ENCODE results near the gene OBSCN.

Gene OBSCN

DNA sequence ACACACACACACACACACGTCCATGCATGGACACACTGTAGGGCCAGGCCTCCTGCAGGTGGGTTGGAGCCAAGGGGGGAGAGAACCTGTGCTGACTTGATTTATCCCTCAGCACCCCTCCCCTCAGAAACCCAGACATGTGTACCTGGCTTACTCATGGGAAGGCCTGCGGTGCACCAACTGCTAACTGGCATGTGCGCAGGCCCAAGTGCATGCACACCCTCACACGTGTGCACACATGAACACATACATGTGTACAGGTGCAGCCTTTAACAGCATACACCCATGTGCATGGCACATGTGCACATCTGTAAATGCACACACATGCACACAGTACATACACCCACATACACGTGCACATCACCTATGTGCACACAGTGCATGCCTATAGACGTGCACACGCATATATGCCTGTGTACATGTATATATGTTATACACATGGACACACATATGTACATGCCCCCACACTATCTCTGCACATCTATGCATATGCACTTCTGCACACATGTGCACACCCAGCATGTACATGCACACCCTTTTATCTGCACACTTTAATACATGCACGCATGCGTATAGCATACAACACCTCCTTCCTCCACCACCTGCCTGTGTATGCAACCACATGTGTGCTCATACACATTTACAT lies 131.3 kb downstream of the OBSCN start:
- DNase-seq (ENCODE audit: low read depth in 3 of 3) = no peak

DNA sequence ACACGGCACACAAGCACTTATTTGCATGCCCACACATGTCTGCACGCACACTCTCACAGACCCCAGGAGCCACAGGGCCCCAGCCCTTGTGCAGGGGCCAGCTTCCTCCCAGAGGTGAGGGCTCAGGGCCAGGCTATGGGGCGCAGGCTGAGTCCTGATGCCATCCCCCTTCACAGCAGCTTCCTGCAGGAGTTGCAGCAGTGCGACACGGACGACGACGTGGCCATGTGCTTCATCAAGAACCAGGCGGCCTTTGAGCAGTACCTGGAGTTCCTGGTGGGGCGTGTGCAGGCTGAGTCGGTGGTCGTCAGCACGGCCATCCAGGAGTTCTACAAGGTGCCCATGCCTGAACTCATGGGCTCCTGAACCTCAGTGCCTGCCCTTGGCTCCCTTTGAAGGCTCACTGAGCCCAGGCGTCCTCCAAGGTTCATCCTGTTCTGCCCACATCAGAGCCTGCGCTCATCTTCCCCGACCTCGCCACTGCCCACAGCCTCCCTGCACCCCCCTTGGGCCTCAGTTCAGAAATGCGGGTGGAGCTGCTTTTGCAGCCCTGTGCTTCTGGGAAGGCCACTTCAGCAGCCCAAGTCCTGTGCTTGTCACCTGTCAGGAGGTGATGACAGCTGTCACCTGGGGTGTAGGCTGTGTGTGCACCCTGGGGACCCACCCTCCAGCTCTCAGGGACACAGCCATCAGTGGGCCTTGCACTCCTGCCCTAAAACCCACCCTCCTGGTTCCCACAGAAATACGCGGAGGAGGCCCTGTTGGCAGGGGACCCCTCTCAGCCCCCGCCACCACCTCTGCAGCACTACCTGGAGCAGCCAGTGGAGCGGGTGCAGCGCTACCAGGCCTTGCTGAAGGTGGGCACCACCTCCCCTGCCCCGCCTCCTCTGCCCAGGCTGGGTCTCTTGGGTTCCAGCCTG lies 132.2 kb downstream of the OBSCN start:
- no peak for DNase-seq (ENCODE audit: low read depth in 3 of 3)

DNA sequence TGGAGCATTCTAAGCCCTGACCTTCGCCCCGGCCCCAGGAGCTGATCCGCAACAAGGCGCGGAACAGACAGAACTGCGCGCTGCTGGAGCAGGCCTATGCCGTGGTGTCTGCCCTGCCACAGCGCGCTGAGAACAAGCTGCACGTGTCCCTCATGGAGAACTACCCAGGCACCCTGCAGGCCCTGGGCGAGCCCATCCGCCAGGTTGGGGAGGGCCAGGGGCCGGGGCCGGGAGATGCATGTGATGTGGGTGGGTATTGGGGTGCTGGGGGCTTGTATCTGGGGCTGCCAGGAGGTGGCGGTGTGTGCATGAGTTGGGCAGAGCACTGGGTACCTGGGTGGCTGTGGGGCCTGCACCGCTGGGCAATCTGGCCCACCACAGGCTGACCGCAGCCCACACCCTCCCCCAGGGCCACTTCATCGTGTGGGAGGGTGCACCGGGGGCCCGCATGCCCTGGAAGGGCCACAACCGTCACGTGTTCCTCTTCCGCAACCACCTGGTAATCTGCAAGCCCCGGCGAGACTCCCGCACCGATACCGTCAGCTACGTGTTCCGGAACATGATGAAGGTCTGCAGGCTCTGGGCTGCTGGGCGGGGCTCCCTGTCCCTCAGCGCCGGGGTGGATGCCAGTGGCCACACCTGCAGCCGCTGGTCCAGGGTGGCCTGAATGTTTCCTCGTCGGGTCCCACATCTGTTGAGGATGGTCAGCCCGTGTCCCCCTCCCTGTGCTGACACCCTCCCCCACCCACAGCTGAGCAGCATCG lies 133.0 kb downstream of the OBSCN start:
- DNase-seq (ENCODE audit: low read depth in 3 of 3) = no peak

DNA sequence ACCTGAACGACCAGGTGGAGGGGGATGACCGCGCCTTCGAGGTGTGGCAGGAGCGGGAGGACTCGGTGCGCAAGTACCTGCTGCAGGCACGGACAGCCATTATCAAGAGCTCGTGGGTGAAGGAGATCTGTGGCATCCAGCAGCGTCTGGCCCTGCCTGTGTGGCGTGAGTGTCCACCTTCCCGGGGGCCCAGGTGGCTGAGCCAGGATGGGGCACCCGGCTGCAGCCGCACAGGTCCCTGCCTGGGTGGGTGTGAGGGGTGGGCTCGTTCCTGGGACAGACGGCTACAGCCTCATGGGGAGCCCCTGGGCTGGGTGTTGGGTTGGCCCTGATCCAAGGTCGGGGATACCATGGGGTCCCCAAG lies 133.6 kb downstream of the OBSCN start:
- no peak for DNase-seq (ENCODE audit: low read depth in 3 of 3)

DNA sequence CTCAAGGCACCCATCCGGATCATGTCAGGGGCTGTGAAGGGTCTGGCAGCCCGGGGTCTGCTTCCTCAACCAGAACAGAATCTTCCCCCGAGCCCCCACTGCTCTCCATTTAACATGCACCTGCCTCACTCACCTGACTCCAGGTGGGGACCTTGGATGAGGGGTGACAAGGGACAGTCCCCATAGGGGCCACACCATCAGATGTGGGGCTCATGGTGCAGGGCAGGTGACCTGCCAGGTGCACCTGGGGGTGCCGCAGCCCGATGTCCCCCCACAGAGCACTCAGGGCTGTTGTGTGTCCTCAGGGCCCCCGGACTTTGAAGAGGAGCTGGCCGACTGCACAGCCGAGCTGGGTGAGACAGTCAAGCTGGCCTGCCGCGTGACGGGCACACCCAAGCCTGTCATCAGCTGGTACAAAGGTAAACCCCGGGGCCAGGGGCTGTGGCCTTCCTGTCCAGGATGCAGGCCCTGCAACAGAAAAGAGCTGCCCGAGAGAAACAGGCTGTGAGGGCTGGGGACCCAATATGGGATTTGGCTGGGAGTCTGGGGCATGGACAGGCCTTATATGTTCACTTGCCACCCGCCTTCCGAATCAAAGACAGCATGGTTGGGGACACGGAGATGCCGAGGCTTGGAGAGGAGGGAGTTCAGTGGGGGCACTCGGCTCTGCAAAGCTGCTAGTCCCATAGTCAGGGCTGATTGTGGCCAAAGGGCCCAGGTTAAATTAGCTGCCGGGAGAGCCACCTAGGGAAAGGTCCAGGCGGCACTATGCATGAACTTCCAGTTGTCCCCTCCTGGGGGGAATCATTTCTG lies 134.2 kb downstream of the OBSCN start:
- no peak for DNase-seq (ENCODE audit: low read depth in 3 of 3)

DNA sequence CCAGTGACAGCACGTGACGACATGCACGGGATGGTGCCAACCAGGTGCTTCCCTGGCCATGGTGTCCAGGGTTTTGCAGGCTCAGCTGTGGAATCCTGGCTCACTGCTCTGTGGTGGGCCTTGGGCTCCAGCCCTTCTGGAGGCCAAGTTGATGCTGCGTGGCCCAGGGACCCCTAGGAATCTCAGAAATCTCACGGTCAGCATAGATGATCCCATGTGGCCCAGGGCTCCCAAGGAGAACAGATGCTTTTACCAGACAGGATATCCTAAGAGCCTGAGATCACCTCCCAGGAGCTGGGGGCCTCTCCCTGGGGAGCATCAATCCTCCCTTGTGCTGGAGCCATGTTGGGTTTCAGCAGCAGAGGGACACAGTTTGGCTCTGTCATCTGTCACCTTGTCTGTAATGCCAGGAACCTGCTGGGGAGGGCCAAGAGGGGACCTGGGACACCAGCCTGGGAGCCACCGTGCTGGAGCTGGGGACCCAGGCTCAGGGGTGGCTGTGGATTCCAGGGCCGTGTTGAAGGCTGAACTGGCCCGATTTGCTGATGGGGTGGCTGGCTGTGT lies 134.9 kb downstream of the OBSCN start:
- DNase-seq (ENCODE audit: low read depth in 3 of 3) = no peak

DNA sequence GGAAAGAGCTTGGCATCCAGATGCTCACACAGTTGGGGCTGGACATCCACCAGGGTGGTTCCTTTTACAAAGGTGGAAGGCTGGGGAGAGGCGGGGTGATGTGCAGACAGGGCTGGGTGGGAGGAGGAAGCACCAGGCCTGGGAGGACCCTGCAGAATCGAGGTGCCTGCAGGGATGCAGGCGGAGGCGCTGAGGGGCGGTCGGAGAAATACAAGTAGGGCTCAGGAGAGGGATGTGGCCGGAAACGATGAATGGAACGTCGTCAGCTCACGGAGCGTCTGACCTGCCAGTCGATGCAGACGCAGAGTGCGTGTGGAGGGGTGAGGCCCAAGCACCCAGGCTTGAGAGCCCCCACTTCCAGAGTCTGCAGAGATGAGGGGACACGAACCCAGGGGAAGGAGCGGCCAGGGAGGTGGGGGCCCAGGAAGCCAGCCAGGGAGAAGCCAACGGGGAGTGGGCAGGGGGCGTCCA lies 135.4 kb downstream of the OBSCN start:
- DNase-seq (ENCODE audit: low read depth in 3 of 3) = no peak

DNA sequence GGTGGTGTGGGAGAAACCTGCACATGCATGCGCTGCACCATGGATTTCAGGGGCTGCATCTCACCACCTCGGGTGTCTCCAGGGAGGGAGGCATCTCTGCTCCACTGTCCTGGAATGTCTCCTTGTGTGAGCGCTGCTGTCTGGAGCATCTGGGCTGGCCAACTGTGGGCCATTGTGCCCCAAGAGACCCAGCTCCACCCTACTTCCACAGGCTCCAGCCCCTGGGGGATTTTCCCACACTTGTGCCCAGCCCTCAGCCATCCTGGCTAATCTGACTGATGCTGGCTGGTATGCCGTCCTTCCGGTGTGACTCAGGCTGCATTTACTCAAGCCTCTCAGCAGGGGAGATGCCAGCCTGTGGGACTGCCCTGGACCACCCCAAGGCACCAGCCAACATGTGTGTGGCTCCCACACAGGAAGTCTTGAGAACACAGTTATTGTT lies 136.8 kb downstream of the OBSCN start:
- no peak for DNase-seq (ENCODE audit: low read depth in 3 of 3)

DNA sequence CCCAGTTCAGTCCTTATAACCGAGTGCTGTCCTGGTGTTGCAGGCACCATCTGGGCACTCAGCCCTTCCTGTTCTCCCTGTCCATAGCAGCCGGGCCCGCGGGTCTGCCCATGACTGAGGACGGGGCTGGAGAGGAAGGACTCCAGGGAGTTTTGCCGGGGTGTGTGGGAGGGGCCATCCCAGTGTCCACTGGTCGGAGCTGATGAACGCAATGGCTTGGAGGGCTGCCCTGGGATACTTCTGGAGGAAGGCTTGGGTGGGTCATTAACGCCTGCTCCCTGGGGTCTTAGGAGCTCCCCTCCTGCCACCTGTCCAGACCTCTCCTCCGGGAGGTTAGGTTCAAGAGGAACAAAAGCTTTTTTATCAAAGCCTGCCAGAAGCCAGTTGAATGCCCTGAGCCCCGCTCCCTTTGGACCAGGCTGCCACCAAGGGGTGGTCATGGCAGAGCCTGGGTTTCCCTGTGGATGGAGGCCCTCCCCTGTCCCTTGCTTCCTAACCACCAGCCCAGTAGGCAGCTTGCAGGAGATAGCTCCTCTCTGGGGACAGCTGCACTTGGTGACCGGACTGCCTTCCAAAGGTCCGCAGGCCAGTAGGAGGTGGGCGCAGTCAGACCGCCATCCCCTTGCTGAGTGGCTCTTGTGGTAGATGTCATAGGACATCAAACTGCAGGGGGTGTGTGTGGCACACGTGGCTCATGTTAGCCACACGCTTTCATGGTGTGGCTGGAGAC lies 137.5 kb downstream of the OBSCN start:
- DNase-seq (ENCODE audit: low read depth in 3 of 3) = no peak

DNA sequence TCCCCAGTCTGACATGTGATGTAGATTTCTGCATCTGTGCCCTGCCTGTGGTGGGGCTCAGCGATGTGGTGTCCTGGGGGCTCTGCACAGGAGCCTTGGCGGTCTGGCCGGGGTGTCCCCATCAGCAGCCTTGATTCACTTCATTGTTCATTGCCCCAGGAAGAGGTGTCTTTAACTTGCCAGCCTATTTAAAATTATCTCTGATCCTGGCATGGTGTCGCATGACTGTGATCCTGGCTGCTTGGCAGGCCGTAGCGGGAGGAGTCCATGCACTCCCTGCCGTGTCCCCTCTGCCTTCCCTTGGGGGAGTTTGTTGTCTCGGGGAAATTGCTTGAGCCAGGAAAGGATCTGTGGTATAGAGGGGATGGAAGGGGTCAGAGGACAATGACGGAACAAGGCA lies 138.9 kb downstream of the OBSCN start:
- DNase-seq (ENCODE audit: low read depth in 3 of 3) = no peak

DNA sequence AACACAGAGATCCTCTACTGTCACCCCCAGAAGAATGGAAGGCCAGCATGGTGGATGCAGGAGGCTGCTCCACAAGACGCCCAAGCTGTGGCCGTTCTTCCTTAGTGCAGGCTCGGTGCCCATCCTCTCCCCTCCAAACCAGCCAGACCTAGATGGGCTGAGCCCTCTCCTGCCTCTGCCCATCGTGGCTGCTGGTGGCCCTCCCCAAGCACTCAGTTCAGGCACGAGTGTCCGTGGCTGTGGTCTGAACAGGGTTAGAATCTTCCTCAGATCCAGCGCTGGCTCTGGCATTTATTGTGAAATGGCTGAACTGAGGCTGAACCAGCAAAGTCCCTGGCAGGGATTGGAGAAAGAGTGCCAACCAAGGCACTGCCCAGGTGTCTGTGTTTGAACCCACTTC lies 139.3 kb downstream of the OBSCN start:
- no peak for DNase-seq (ENCODE audit: low read depth in 3 of 3)

DNA sequence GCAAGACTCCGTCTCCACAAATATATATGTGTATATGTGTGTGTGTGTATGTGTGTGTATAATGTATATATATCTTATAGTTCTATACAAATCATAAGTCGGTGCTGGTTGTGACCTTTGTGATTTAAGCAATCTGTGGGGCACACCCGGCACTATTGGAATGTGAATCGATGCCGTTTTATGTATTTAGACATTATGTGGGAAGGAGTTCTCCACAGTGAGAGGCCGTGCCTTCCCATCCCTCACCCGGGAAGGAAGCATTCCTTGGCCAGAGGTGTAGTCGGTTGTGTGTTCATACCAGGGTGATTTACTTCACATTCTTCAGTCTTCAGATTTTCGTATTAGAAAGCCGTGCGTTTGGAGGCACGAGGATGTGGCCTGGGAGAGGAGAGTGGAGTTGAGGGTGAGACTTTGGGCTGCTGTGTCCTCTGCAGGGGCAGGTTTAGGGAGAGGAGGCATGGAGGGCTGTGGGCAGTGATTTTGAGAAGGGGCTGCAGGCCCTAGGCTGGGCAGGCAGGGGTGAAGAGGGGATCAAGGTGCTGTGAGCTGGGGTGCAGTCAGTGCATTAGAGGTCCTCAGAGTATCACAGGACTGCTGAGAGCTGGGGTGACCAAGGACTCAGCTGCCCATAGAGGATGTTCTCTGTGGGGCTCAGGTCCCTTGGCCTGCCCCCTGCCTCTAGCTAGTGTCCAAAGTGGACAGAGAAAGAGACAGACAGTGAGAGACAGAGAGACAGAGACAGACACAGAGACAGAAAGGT lies 141.0 kb downstream of the OBSCN start:
- DNase-seq (ENCODE audit: low read depth in 3 of 3) = no peak

DNA sequence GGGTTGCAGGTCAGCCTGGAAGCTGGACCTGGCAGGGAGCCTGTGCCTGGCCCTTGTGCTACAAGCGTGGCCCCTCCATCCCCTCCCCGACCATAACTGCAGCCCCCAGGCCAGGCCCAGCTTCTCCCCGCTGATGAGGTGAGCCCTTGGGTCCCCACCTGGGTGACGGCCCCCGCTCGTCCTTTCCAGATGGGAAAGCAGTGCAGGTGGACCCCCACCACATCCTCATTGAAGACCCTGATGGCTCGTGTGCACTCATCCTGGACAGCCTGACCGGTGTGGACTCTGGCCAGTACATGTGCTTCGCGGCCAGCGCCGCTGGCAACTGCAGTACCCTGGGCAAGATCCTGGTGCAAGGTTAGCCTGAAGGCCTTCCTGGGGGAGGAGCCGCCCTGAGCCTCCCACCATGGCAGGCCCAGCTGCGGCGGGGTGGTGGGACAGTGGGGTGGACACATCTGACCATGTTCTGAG lies 141.9 kb downstream of the OBSCN start:
- no peak for DNase-seq (ENCODE audit: low read depth in 3 of 3)

DNA sequence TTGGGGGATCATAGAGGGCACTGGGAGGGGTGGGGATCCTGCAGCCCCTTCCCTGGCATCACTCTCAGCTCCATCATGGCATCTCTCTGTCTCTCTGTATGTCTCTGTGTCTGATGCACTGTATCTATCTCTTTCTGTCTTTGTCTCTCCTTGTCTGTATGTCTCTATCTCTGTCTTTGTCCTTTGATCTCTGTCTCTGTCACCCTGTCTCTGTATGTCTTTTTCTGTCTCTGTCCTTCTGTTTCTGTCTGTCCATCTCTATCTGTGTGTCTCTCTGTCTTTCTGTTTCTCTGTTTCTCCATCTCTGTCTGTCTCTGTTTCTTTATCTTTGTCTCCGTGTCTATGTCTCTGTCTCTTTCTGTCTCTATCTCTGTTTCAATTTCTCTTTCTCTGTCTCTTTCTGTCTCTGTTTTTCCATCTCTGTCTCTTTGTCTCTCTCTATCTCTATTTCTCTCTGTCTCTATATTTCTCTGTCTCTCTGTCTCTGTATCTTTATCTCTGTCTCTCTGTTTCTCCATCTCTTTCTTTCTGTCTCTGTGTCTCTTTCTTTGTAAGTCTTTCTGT lies 142.4 kb downstream of the OBSCN start:
- no peak for DNase-seq (ENCODE audit: low read depth in 3 of 3)

DNA sequence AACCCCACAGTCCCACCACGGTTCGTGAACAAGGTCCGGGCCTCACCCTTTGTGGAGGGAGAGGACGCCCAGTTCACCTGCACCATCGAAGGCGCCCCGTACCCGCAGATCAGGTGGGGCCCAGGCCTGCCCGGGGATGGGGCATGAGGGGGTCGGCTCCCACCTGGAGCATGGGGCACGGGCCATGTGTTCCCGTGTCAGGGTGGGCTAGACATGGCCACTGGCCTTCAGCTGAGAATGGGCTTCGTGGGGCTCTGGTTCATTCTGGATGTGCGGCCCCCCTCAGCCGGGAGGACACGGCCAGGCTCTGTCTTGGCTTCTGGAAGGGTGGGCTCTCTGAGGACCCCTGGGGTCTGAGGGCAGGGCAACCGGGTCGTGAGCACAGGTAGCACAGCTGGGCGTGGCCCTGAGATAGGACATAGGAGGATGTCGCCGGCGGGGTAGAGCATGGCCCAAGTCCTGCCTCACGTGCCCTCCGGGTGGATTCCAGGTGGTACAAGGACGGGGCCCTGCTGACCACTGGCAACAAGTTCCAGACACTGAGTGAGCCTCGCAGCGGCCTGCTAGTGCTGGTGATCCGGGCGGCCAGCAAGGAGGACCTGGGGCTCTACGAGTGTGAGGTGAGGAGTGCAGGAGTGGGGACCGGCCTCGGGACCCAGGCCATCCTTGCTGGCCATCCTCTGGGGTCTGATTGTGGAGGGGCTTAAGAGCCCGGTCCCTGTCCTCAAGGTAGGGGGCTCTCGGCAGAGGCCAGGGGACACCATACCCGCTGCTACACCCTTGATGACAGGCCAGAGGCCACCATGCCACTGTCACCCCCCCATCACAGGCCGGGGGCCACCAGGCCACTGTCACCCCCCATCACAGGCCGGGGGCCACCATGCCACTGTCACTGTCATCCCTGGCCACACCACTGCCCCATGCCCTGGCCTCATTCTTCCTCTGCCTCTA lies 143.3 kb downstream of the OBSCN start:
- DNase-seq (ENCODE audit: low read depth in 3 of 3) = no peak

DNA sequence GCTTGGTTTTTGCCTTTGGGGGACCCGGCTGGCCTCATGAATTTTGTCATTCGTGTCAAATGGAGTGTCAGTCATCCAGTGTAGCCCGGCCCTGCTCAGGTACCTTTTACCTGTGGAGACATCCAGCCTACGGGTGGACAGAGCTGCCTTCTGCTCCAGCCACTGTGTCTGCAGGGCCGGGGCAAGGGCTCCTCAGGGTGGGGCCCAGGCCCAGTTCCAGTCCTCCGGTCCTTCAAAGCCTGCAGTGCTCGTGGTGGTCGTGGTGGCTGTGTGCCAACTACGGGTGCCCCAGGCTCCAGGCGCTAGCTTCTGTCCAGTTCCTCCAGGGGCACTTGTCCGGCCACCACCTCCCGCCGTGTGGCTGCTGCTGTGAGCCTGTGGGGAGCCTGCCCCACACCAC lies 144.0 kb downstream of the OBSCN start:
- no peak for DNase-seq (ENCODE audit: low read depth in 3 of 3)

DNA sequence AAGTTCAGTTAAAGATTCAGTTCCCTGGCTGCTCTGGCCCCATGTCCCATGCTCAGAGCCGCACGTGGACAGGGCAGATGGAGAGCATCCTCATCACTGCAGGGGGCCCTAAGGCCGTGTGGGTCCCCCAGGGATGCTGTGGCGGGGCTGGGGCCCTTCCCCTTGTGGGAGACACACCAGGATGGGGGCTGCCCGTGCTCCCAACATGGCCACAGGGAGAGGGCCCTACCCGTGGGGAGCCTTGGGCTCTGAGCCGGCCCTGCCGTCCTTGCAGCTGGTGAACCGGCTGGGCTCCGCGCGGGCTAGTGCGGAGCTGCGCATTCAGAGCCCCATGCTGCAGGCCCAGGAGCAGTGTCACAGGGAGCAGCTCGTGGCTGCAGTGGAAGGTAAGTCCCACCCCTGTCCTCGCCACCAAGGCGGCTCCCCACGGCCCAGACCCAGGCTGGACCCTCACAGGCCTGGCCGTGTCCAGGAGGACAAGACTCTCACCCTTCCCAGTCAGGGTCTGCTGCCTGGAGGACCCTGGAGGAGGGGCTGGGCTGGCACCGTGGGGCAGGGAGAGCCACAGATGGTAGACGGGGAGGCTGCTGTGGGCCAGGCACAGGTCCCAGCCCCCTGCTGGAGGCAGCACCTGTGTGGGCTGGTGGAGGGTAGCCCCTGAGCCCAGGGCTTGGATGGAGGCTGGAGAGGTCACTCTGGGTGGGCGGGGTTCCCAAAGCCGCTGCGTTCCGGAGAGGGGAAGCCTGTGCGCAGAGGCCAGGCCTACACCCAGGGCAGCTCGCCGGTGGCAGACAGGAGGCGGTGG lies 145.0 kb downstream of the OBSCN start:
- DNase-seq (ENCODE audit: low read depth in 3 of 3) = no peak
